ENCODE measurements around the gene NXPH3. TPM values are rescaled to one million over a fixed set of nuclear protein-coding genes. Genes with fewer than 3 reads are reported as not detected.
"Not testable (repeated sequence)": the region's sequence is repeated elsewhere in the genome, so short reads cannot be mapped to it uniquely, and the experiment has no call there.

The NXPH3 gene
- total and polyA plus RNA-seq, 2 of the 13 experiments (the other 11 are each of a cell fraction or from before 2014, with no cell fraction given): 0.04 to 0.58 TPM

GRCh38 chr17:49550764-49551163, 24.9 kb upstream of the NXPH3 start:
- CTCF ChIA-PET (ENCODE audit: low intra/inter-chr PET ratio, low total read pairs); H3K4me3 ChIP-seq (replicated peaks in 1 of 3; ENCODE audit: insufficient read depth in 1 of 3, low read depth in 2 of 3, low read length in 3 of 3); H2AFZ ChIP-seq (ENCODE audit: low read length); H4K20me1 ChIP-seq (ENCODE audit: insufficient read depth, low read length); H3K79me2 ChIP-seq (ENCODE audit: insufficient read depth, low read length); ATAC-seq; FAIRE-seq; H3K27ac ChIP-seq (ENCODE audit: extremely low read length, insufficient read depth, low read length); POLR2A ChIA-PET; BruUV-seq (replicated peaks); H3K4me2 ChIP-seq (ENCODE audit: low read depth, low read length); H3K9me3 ChIP-seq (ENCODE audit: low read length); H3K36me3 ChIP-seq (replicated peaks in 1 of 2; ENCODE audit: control insufficient read depth in 1 of 2, insufficient read depth in 2 of 2, low read length in 2 of 2); H3K9ac ChIP-seq (ENCODE audit: insufficient read depth, low read depth, low read length); DNase-seq (ENCODE audit: low spot score): not testable (repeated sequence)
- WGBS (ENCODE audit: low lambda C conversion rate): 49% methylated on average over 9 of the region's 9 CpGs
- H3K27me3 ChIP-seq (ENCODE audit: control insufficient read depth in 1 of 2, insufficient read depth in 2 of 2, low read length in 2 of 2): peaks cover 15 to 65% of the 10 kb centered on the region in 2 experiments
- peaks cover 34% of the 10 kb centered on the region for H3K4me1 ChIP-seq (ENCODE audit: insufficient read depth, low read length)
- intact Hi-C loops (cut with micrococcal nuclease; ENCODE audit: unreplicated experiment) (loop anchor here (10.0 kb wide), 1 partner anchor 236 kb away; no protein-coding TSS in a partner anchor), in situ Hi-C loops (cut with HindIII; ENCODE audit: extremely low pct_ligation_motif_present, low pct_unique_long_range_greater_than_20kb) (loop anchor here (5.0 kb wide), 2 partner anchors 53 to 138 kb away; partner anchors contain the start of genes NGFR and PHB1)

GRCh38 chr17:49551221-49552069, 24.2 kb upstream of the NXPH3 start:
- no peak overlapping the region for H3K27ac ChIP-seq (ENCODE audit: extremely low read length, insufficient read depth, low read length)
- ATAC-seq (no peak), FAIRE-seq (peak; percentile 32), DNase-seq (ENCODE audit: low spot score) (no peak)
- no peaks in the 10 kb centered on the region for H3K9me3 ChIP-seq (ENCODE audit: low read length)
- peaks cover 41% of the 10 kb centered on the region for H3K4me1 ChIP-seq (ENCODE audit: insufficient read depth, low read length)
- no peaks in the 10 kb centered on the region for H3K36me3 ChIP-seq (replicated peaks in 1 of 2; ENCODE audit: control insufficient read depth in 1 of 2, insufficient read depth in 2 of 2, low read length in 2 of 2)
- BruUV-seq (replicated peaks): no TSS peak
- no peaks in the 10 kb centered on the region for H4K20me1 ChIP-seq (ENCODE audit: insufficient read depth, low read length)
- peaks cover 18 to 62% of the 10 kb centered on the region in 2 experiments for H3K27me3 ChIP-seq (ENCODE audit: control insufficient read depth in 1 of 2, insufficient read depth in 2 of 2, low read length in 2 of 2)
- intact Hi-C loops (cut with micrococcal nuclease; ENCODE audit: unreplicated experiment): loop anchor here (10.0 kb wide), 1 partner anchor 237 kb away; no protein-coding TSS in a partner anchor
- TF ChIP-seq ZNF768 (CRISPR knock-in tag; IDR thresholded peaks at IDR 0.05): peak; percentile 14; the same call in 1 of the 2 replicates
- TF ChIP-seq HNF4A (CRISPR knock-in tag; IDR thresholded peaks at IDR 0.05): peak; percentile 55
- no peak for TF ChIP-seq ZBTB38 (CRISPR knock-in tag; IDR thresholded peaks at IDR 0.05)
- TF ChIP-seq SPEN (CRISPR knock-in tag; IDR thresholded peaks at IDR 0.05; ENCODE audit: low read depth): 0 out of 2 replicates have a peak, but pooled peaks have one; percentile 11
- no peak for TF ChIP-seq ZSCAN5A (CRISPR knock-in tag; IDR thresholded peaks at IDR 0.05; ENCODE audit: borderline replicate concordance)
- peak; percentile 33; the same call in 1 of the 2 replicates for TF ChIP-seq HNF4G (IDR thresholded peaks at IDR 0.05; ENCODE audit: borderline replicate concordance, low read depth, low read length)
- TF ChIP-seq HNF4G (CRISPR knock-in tag; IDR thresholded peaks at IDR 0.05; ENCODE audit: borderline replicate concordance, low read depth): no peak
- TF ChIP-seq ZMYM3 (CRISPR knock-in tag; IDR thresholded peaks at IDR 0.05): 0 out of 2 replicates have a peak, but pooled peaks have one; percentile 53
- no peak for TF ChIP-seq ZNF740 (CRISPR knock-in tag; IDR thresholded peaks at IDR 0.05)
- no peak for TF ChIP-seq ZNF598 (CRISPR knock-in tag; IDR thresholded peaks at IDR 0.05; ENCODE audit: borderline replicate concordance)
- peak; percentile 53; the same call in 1 of the 2 replicates for TF ChIP-seq NR2F6 (IDR thresholded peaks at IDR 0.05)
- no peak for TF ChIP-seq NR2F6 (CRISPR knock-in tag; IDR thresholded peaks at IDR 0.05)
- 0 out of 2 replicates have a peak, but pooled peaks have one; percentile 16 for TF ChIP-seq EEA1 (CRISPR knock-in tag; IDR thresholded peaks at IDR 0.05; ENCODE audit: borderline replicate concordance)
- ChIA-PET POLR2A (interaction anchor here (1.1 kb wide), 1 partner anchor 137 kb away, joined by 3 read pairs; the partner anchor contains the start of gene PHB1), CTCF (ENCODE audit: low intra/inter-chr PET ratio, low total read pairs) (no interaction called here)
- no peak overlapping the region for H3K4me2 ChIP-seq (ENCODE audit: low read depth, low read length)
- no peaks in the 10 kb centered on the region for H3K79me2 ChIP-seq (ENCODE audit: insufficient read depth, low read length)
- WGBS (ENCODE audit: low lambda C conversion rate): 31% methylated on average over 12 of the region's 12 CpGs
- H3K9ac ChIP-seq (ENCODE audit: insufficient read depth, low read depth, low read length): peak overlapping the region; percentile 16; the same call in 1 of the 2 replicates
- in situ Hi-C loops (cut with HindIII; ENCODE audit: extremely low pct_ligation_motif_present, low pct_unique_long_range_greater_than_20kb): loop anchor here (5.0 kb wide), 2 partner anchors 54 to 139 kb away; partner anchors contain the start of genes NGFR and PHB1
- H3K4me3 ChIP-seq (replicated peaks in 1 of 3; ENCODE audit: insufficient read depth in 1 of 3, low read depth in 2 of 3, low read length in 3 of 3): no peak overlapping the region
- H2AFZ ChIP-seq (ENCODE audit: low read length): no peak overlapping the region

Measured in HepG2 (cell line).